ENCODE results near the gene FBXL7. TPM values are rescaled to one million over a fixed set of nuclear protein-coding genes. Genes with fewer than 3 reads are reported as not detected.

Gene FBXL7
- total and polyA plus RNA-seq, 2 donors (not counting 3 experiments of a cell fraction or from before 2014, with no cell fraction given) = 23.5 to 32.2 TPM

GRCh38 chr5:15489571-15490235, 10.3 kb upstream of the FBXL7 start:
- ChIA-PET POLR2A (no interaction called here), CTCF (interaction anchor here (1.1 kb wide), 2 partner anchors 12 to 22 kb away, joined by 3 to 4 read pairs; no protein-coding TSS in a partner anchor)
- Histone ChIP-seq H3K4me1 (ENCODE audit: control insufficient read depth, extremely low read depth, insufficient read depth, low read length) (no peaks in the 10 kb centered on the region), H3K9me3 (replicated peaks; ENCODE audit: control insufficient read depth, insufficient read depth, low read length) (no peaks in the 10 kb centered on the region), H3K9ac (replicated peaks; ENCODE audit: extremely low read depth, insufficient read depth, low read length) (no peak overlapping the region), H3K79me2 (ENCODE audit: control insufficient read depth, insufficient read depth, low read length) (no peaks in the 10 kb centered on the region), H3K27ac (ENCODE audit: insufficient read depth, low read depth, low read length) (no peak overlapping the region), H2AFZ (ENCODE audit: low read depth, low read length) (no peak overlapping the region), H4K20me1 (replicated peaks; ENCODE audit: control insufficient read depth, extremely low read depth, insufficient read depth, low read length) (no peaks in the 10 kb centered on the region), H3K4me2 (ENCODE audit: insufficient read depth, low read length) (no peak overlapping the region), H3K4me3 (replicated peaks in 1 of 3; ENCODE audit: insufficient read depth in 1 of 3, low read depth in 1 of 3, low read length in 3 of 3) (no peak overlapping the region), H3K27me3 (ENCODE audit: control insufficient read depth in 2 of 2, insufficient read depth in 2 of 2, low read length in 2 of 2) (peaks cover 36% of the 10 kb centered on the region in 2 experiments), H3K9me1 (replicated peaks; ENCODE audit: control insufficient read depth, extremely low read depth, insufficient read depth, low read length) (no peaks in the 10 kb centered on the region), H3K36me3 (ENCODE audit: control insufficient read depth in 2 of 2, extremely low read depth in 1 of 2, insufficient read depth in 2 of 2, low read length in 2 of 2) (no peaks in the 10 kb centered on the region)
- TF ChIP-seq JUN (IDR thresholded peaks at IDR 0.05; ENCODE audit: borderline replicate concordance, insufficient read depth, insufficient read length, low read depth) (no peak), EZH2 (IDR thresholded peaks at IDR 0.05; ENCODE audit: borderline replicate concordance, low read depth, low read length, severe bottlenecking) (no peak), MAX (IDR thresholded peaks at IDR 0.05; ENCODE audit: insufficient read depth, insufficient read length) (no peak), POLR2A (IDR thresholded peaks at IDR 0.05; ENCODE audit: low read depth, low read length) (no peak), GATA2 (IDR thresholded peaks at IDR 0.05; ENCODE audit: insufficient read depth, insufficient read length, low read depth, low read length) (no peak), MYC (IDR thresholded peaks at IDR 0.05; ENCODE audit: low read depth, low read length) (no peak), CTCF (IDR thresholded peaks at IDR 0.05; ENCODE audit: extremely low read depth in 1 of 2, insufficient read depth in 1 of 2, low read depth in 1 of 2, low read length in 2 of 2) (no peak), FOS (IDR thresholded peaks at IDR 0.05; ENCODE audit: borderline replicate concordance, insufficient read depth, low read length) (no peak), POLR2AphosphoS5 (IDR thresholded peaks at IDR 0.05; ENCODE audit: insufficient read depth, low read depth, low read length) (no peak)
- intact Hi-C loops (cut with micrococcal nuclease) = no loop called here
- FAIRE-seq (no peak), DNase-seq (ENCODE audit: low read depth, low spot score) (no peak)
- no TSS peak for BruUV-seq (replicated peaks)
- dilution Hi-C loops (cut with MboI; ENCODE audit: extremely low pct_ligation_motif_present, low sequenced_read_pairs) = no loop called here

Data from endothelial cell of umbilical vein (primary cell).